SIG-M5 treated with dmso at 0.1 percent for 504 hours (cell line): Measurements from ENCODE around the gene GUF1.
"Not testable (repeated sequence)": the region's sequence is repeated elsewhere in the genome, so short reads cannot be mapped to it uniquely, and the experiment has no call there.

Experiments
- DNase-seq: peaks from one replicate; lab custom pipeline; 2025; ENCODE audit not compliant: unreplicated experiment; lab: John Stamatoyannopoulos, UW

GUF1 gene

GRCh38 chr4:44700427-44700826 is 22.2 kb downstream of the GUF1 start:
- DNase-seq: no peak

GRCh38 chr4:44701037-44701436 is 22.8 kb downstream of the GUF1 start:
- DNase-seq: no peak

- DNase-seq: no peak
These were observed 26.5 kb downstream of the GUF1 start for GRCh38 chr4:44704673-44705072.

DNA sequence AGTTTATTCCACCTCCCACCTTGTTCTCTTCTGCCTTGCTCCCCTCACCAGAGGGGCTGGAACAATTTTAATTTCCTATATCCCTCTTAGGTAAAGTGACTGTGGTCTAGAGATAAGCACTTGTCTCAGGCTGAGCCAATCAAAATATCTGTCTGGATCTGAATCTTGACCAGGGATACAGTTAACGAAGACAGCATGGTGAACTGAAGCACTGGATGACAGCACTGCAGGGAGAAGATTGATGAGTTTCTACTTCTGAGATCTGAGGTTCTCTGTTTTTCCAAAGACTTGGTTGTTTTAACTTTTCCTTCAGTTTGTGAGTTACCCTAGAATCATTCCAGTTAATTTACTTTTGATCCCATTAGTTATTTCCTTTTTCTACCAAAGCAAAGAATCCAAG is 34.9 kb downstream of the GUF1 start:
- DNase-seq: no peak

GRCh38 chr4:44716597-44716996 is 38.4 kb downstream of the GUF1 start:
- DNase-seq: no peak

DNA sequence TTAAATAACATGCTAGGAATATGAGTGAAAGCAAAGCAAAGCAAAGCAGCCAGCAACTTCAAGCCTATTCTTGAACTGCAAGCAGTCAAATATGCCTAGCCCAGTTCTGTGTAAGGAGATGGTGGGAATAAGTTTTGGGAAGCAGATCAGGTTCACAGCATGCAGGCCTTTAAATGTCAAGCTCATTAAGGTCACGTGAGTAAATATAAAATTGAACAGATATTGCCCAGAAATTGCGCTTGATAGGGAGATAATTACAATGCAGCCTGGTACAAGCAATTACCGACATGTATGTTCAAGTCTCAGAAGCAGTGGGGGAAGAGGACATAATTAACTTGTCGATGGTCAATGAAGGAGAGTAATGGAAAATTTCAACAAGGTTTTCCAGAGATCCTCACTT is 42.2 kb downstream of the GUF1 start:
- no peak for DNase-seq

DNA sequence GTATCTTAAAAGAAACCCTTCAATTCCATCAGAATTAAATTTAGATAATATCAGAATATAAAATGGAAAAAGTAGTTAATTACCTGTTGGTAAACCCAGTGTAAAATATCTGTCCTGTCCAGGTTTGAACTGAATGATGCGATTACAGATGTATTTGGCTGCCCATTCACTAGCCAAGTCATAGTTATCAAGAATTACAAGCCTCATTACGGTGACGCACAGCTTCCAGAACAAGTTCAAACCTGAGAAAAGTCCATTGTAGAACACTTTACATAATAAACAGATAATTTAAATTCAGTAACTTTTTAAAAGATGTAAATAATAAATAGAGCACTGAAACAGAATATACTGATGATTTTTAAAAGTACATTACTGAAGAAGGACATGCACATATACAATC is 43.8 kb downstream of the GUF1 start:
- no peak for DNase-seq

- no peak for DNase-seq
These were observed 46.9 kb downstream of the GUF1 start for GRCh38 chr4:44725166-44725565.

DNA sequence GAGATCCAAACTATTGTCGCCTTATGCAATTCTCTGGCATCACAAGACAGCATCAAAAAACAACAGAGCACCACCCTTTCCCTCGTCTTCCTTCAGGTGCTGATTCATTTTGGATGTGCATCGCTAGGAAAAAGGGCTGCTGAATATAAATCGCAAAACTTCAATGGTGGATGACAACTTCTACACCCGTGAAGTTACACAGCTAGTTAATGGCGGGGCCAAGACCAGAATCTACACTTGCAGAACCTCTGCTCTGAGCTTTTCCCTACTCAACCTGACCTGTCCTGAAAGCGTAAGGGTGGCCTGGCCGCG is 47.5 kb downstream of the GUF1 start:
- no peak for DNase-seq

DNA sequence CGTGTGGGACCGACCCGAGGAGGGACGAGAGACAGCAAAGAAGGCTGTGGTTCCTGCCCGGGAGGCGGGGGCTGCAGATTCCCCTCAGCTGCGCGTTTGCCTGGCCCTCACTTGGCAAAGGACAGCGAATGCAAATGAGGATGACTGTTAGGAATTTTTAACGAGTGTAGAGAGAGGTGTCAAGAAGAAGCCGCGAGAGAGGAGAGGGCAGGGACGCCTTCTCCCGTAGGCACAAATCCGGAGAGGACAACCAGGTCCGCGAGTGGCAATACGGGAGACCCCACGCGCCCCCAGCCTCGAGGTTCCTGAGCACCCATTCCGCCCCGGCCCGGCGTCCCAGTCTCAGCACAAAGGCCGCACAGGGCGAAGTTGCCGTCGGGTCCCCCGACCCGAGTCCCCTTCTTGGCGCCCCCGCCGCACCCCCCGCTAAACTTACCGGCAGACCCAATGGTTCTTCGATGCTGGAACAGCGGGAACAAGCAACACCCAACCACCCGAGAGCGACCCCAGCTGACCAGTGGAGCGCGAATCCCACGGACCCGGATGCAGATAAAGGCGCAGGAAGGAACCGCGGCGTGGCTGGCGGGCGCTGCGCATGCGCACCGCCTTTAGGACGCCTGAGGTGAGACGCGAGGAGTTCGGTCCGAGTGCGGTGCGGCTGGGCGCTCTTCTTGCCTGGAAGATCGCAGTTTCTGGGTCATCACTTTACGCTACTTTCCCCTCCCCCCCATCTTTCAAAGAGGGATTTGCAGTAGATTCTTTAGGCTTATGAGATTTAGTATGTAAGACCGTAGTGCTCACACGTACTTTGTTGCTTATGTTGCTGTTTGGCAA is 48.0 kb downstream of the GUF1 start, which contains the start of gene GNPDA2:
TSS of gene GNPDA2 (minus strand) at position 519 of the 834 bp plus-strand sequence. CDS start 4,349 bp downstream, outside the sequence.
- peak; percentile 62 for DNase-seq

DNA sequence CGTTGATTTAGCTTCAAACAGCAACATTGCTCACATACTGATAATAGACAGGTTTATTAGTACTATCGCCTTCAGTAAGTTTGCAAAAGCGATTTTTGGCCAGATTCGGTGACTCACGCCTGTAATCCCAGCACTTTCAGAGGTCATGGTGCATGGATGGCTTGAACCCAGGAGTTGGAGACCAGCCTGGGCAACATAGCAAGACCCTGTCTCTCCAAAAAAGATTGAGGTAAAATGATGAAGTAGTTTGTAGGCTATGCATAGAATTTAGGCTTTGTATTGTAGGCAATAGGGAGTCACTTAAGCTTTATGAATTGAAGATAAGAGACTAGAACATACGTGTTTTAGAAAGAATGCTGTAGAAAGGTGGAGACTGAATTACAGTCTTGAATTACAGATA is 49.3 kb downstream of the GUF1 start:
- no peak for DNase-seq

DNA sequence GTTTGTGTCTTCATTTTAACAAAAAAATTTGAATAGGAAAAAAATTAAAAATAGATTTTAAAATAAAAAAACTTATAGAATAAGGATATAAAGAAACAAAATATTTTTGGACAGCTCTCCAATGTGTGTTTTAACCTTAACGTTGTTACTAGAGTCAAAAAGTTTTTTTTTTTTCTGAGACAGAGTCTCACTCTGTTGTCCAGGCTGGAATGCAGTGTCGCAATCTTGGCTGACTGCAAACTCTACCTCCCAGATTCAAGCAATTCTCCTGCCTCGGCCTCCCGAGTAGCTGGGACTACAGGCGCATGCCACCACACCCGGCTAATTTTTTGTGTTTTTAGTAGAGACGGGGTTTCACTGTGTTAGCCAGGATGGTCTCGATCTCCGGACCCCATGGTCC is 50.5 kb downstream of the GUF1 start:
- DNase-seq: not testable (repeated sequence)

DNA sequence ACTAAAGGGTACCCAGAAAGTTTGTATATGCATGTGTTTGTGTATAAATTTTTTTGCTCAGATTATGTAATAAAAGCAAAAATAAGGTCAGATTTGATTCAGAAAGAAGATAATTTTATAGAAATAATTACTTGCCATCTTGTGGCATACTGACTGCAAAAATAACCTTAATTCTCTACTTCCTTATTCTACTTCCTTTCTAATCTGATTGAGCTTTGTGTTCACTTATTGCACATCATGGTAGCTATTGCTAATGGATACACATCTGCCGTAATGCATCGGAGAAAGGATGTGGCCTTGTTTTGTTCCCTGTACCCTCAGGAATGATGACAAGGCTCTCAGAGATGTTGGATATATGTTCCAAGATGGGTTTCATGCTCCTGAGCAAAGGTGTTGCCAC is 58.7 kb downstream of the GUF1 start:
- DNase-seq: peak; percentile 18

DNA sequence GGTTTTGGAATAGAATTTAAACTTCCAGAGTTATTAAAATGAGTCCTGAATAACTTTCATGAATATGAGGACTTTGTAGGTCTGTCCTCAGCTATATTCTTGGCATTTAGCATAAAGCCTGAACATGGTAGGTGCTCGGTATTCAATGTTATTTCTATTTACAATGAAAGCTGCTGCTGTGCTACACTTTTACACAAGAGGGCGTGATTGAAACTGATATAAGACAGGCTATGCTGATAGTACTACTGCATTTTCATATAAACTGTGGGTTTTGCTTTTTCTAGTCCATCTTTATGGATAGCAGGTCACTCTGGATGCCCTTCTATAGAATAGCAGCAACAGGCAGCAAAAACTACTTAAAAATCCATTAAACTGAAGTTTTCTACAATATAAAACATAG is 60.4 kb downstream of the GUF1 start:
- DNase-seq: peak; percentile 20

DNA sequence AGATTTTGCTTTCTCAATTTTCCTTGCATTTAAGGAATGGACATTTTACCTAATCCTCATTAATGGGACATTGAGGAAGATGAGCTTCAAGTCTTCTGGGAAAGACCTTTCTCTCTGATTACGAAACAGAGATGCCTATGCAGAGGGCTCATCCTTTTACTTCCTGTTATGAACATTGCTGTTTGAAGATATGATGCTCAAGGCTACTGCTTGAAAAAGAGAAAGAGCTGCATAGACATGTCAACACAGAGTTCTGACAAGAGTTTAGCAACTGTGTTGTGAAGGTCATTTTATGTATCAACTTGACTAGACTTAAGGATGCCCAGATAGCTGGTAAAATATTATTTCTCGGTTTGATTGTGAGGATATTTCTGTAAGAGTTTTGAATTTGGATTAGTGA is 62.0 kb downstream of the GUF1 start:
- no peak for DNase-seq
